ENCODE measurements around the gene STXBP6. TPM values are rescaled to one million over a fixed set of nuclear protein-coding genes. Genes with fewer than 3 reads are reported as not detected.

STXBP6 gene
- total RNA-seq, 1 donor from 2014 or later, result 11.0 TPM

DNA sequence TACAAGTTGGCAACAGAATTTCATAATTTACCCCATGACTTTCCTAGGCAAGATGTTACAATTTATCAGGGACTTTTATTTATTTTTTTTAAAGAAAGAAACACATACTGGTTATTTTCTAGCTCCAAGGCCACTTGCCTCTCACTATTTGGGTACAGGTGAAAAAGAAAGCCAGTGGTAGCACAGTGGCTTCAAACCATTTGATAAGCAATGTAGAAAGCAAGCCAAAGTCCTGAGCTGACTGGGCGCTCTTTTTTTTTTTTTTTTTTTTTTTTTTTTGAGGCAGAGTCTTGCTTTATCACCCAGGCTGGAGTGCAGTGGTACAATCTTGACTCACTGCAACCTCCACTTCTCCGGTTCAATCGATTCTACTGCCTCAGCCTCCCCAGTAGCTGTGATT lies 73.3 kb downstream of the STXBP6 start:
- no peaks in the 10 kb centered on the region for H3K27me3 Mint-ChIP-seq (ENCODE audit: insufficient read depth, low read depth)
- no peaks in the 10 kb centered on the region for H3K36me3 Mint-ChIP-seq
- H3K27ac Mint-ChIP-seq, result no peak overlapping the region
- no peaks in the 10 kb centered on the region for H3K4me1 ChIP-seq
- no peaks in the 10 kb centered on the region for H3K9me3 Mint-ChIP-seq
- DNase-seq (ENCODE audit: low spot score), result no peak
- peaks cover under 1% of the 10 kb centered on the region for H3K4me1 Mint-ChIP-seq
- no peaks in the 10 kb centered on the region for H3K79me2 ChIP-seq (ENCODE audit: low read depth)
- no peaks in the 10 kb centered on the region for H3F3A ChIP-seq (ENCODE audit: low read depth)
- H3K36me3 ChIP-seq, result no peaks in the 10 kb centered on the region
- H2AFZ ChIP-seq (replicated peaks), result no peak overlapping the region
- no peaks in the 10 kb centered on the region for H3K27me3 ChIP-seq
- H3K4me3 Mint-ChIP-seq, result no peak overlapping the region
- no peaks in the 10 kb centered on the region for H3K9me3 ChIP-seq (ENCODE audit: low read depth)
- TF ChIP-seq EZH2phosphoT487 (IDR thresholded peaks at IDR 0.05) (no peak), CTCF (IDR thresholded peaks at IDR 0.05) (no peak), EZH2 (IDR thresholded peaks at IDR 0.05) (no peak)
- H4K20me1 ChIP-seq (ENCODE audit: low read depth), result no peaks in the 10 kb centered on the region
- H3K27ac ChIP-seq, result no peak overlapping the region
- H3K4me2 ChIP-seq, result no peak overlapping the region
- H3K4me3 ChIP-seq, result no peak overlapping the region
- no peak overlapping the region for H3K9ac ChIP-seq

- H3K4me1 ChIP-seq, result no peaks in the 10 kb centered on the region
- no peak overlapping the region for H2AFZ ChIP-seq (replicated peaks)
- no peaks in the 10 kb centered on the region for H3K27me3 ChIP-seq
- no peaks in the 10 kb centered on the region for H3K36me3 ChIP-seq
- no peak overlapping the region for H3K27ac ChIP-seq
- no peak overlapping the region for H3K4me3 ChIP-seq
- Mint-ChIP-seq H3K4me3 (no peak overlapping the region), H3K9me3 (no peaks in the 10 kb centered on the region), H3K27me3 (ENCODE audit: insufficient read depth, low read depth) (no peaks in the 10 kb centered on the region), H3K27ac (no peak overlapping the region), H3K4me1 (peaks cover 8% of the 10 kb centered on the region), H3K36me3 (no peaks in the 10 kb centered on the region)
- H4K20me1 ChIP-seq (ENCODE audit: low read depth), result no peaks in the 10 kb centered on the region
- no peak overlapping the region for H3K9ac ChIP-seq
- no peak for TF ChIP-seq EZH2 (IDR thresholded peaks at IDR 0.05)
- no peak for TF ChIP-seq CTCF (IDR thresholded peaks at IDR 0.05)
- no peak for TF ChIP-seq EZH2phosphoT487 (IDR thresholded peaks at IDR 0.05)
- no peak overlapping the region for H3K4me2 ChIP-seq
- no peaks in the 10 kb centered on the region for H3K79me2 ChIP-seq (ENCODE audit: low read depth)
- DNase-seq (ENCODE audit: low spot score), result no peak
- H3F3A ChIP-seq (ENCODE audit: low read depth), result no peaks in the 10 kb centered on the region
- H3K9me3 ChIP-seq (ENCODE audit: low read depth), result no peaks in the 10 kb centered on the region
These were observed 74.6 kb downstream of the STXBP6 start for GRCh38 chr14:24975393-24975792.

GRCh38 chr14:24974591-24975374 lies 75.2 kb downstream of the STXBP6 start:
- Histone ChIP-seq H3K4me1 (no peaks in the 10 kb centered on the region), H2AFZ (replicated peaks) (no peak overlapping the region), H3K27ac (no peak overlapping the region), H3K27me3 (no peaks in the 10 kb centered on the region), H3K36me3 (no peaks in the 10 kb centered on the region), H3K9me3 (ENCODE audit: low read depth) (no peaks in the 10 kb centered on the region), H3K4me3 (no peak overlapping the region), H4K20me1 (ENCODE audit: low read depth) (no peaks in the 10 kb centered on the region), H3K79me2 (ENCODE audit: low read depth) (no peaks in the 10 kb centered on the region), H3K4me2 (no peak overlapping the region), H3F3A (ENCODE audit: low read depth) (no peaks in the 10 kb centered on the region), H3K9ac (no peak overlapping the region)
- TF ChIP-seq EZH2 (IDR thresholded peaks at IDR 0.05) (no peak), CTCF (IDR thresholded peaks at IDR 0.05) (no peak), EZH2phosphoT487 (IDR thresholded peaks at IDR 0.05) (no peak)
- H3K27ac Mint-ChIP-seq, result no peak overlapping the region
- H3K4me1 Mint-ChIP-seq, result peaks cover 8% of the 10 kb centered on the region
- DNase-seq (ENCODE audit: low spot score), result no peak
- H3K27me3 Mint-ChIP-seq (ENCODE audit: insufficient read depth, low read depth), result no peaks in the 10 kb centered on the region
- no peaks in the 10 kb centered on the region for H3K36me3 Mint-ChIP-seq
- no peaks in the 10 kb centered on the region for H3K9me3 Mint-ChIP-seq
- no peak overlapping the region for H3K4me3 Mint-ChIP-seq

All from neural progenitor cell (in vitro differentiated cells).